ENCODE measurements around the gene MED12.
A peak's percentile ranks its signal among the peaks of the same experiment; 100 is the strongest.

Gene MED12

DNA sequence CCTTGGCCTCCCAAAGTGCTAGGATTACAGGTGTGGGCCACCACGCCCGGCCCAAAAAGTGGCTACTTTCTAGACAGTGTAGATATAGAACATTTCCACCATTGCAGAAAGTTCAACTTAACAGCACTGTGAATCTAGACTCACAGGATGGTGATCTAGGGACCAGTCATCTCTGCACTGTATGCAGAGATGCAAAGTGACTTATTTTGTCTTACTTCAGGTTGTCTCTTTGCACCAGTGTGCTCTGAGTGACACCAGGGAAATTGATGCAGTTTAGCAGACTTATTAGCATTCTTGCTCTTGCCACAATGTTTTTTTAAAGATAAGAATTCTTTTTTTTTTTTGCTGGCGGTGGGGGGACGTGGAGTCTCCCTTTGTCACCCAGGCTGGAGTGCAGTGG lies 35.6 kb upstream of the MED12 start:
- Histone ChIP-seq H3K27me3 (ENCODE audit: insufficient read depth, poor library complexity, severe bottlenecking) (no peaks in the 10 kb centered on the region), H3K4me1 (ENCODE audit: insufficient read depth, poor library complexity, severe bottlenecking) (peaks cover 7% of the 10 kb centered on the region), H3K36me3 (ENCODE audit: low read depth) (no peaks in the 10 kb centered on the region), H3K27ac (ENCODE audit: poor library complexity, severe bottlenecking) (no peak overlapping the region), H3K4me3 (ENCODE audit: severe bottlenecking) (no peak overlapping the region), H3K9me3 (ENCODE audit: severe bottlenecking) (no peaks in the 10 kb centered on the region)
- DNase-seq (ENCODE audit: low spot score) (no peak), ATAC-seq (ENCODE audit: low read depth) (no peak)
- TF ChIP-seq, protein P1, sequence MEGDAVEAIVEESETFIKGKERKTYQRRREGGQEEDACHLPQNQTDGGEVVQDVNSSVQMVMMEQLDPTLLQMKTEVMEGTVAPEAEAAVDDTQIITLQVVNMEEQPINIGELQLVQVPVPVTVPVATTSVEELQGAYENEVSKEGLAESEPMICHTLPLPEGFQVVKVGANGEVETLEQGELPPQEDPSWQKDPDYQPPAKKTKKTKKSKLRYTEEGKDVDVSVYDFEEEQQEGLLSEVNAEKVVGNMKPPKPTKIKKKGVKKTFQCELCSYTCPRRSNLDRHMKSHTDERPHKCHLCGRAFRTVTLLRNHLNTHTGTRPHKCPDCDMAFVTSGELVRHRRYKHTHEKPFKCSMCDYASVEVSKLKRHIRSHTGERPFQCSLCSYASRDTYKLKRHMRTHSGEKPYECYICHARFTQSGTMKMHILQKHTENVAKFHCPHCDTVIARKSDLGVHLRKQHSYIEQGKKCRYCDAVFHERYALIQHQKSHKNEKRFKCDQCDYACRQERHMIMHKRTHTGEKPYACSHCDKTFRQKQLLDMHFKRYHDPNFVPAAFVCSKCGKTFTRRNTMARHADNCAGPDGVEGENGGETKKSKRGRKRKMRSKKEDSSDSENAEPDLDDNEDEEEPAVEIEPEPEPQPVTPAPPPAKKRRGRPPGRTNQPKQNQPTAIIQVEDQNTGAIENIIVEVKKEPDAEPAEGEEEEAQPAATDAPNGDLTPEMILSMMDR (IDR thresholded peaks at IDR 0.05; ENCODE audit: poor library complexity, severe bottlenecking), result no peak

DNA sequence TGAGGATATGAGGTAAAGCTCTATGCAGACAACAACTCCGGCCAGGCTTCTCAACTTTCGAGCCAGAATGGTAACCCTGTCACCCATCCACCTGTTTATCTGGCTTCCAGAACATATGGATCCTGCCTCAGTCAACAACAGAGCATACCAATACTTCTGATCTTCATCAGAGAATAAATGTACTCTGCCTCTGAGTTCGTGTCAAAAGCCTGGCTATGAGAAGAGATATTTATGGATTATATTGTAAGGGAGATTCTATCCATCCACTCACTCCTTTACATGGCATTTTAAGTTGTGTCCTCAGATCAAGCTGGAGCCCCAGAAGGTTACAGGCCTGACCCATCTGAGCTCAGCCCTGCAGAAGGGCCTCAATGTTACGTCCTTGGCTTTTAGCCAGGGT lies 32.5 kb upstream of the MED12 start:
- DNase-seq (ENCODE audit: low spot score) (no peak), ATAC-seq (ENCODE audit: low read depth) (no peak)
- Histone ChIP-seq H3K4me3 (ENCODE audit: severe bottlenecking) (no peak overlapping the region), H3K36me3 (ENCODE audit: low read depth) (no peaks in the 10 kb centered on the region), H3K27me3 (ENCODE audit: insufficient read depth, poor library complexity, severe bottlenecking) (no peaks in the 10 kb centered on the region), H3K4me1 (ENCODE audit: insufficient read depth, poor library complexity, severe bottlenecking) (peaks cover 7% of the 10 kb centered on the region), H3K27ac (ENCODE audit: poor library complexity, severe bottlenecking) (no peak overlapping the region), H3K9me3 (ENCODE audit: severe bottlenecking) (no peaks in the 10 kb centered on the region)
- TF ChIP-seq, protein P1 (IDR thresholded peaks at IDR 0.05; ENCODE audit: poor library complexity, severe bottlenecking), result no peak

DNA sequence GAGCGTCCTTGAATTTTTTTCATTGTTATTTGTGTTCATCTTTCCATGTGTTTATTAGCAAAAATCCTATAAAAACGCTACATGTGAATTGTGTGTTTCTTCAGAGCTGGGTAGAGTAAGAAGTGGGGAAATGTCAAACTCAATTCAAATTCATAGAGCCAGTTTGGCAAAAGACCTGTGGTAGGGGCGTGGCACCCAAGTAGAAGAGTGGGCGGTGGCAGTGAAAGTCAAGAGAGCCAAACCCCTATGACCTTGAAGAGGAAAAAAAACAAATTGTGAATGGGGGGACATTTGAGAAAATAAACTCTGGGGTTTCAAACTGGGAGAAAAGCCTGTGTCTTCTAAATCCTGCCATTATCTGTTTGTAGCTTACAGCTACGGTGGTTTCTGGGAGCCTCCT lies 27.1 kb upstream of the MED12 start:
- H3K4me3 ChIP-seq (ENCODE audit: severe bottlenecking), result no peak overlapping the region
- no peaks in the 10 kb centered on the region for H3K27me3 ChIP-seq (ENCODE audit: insufficient read depth, poor library complexity, severe bottlenecking)
- DNase-seq (ENCODE audit: low spot score) (no peak), ATAC-seq (ENCODE audit: low read depth) (no peak)
- TF ChIP-seq, protein P1 (IDR thresholded peaks at IDR 0.05; ENCODE audit: poor library complexity, severe bottlenecking), result no peak
- no peak overlapping the region for H3K27ac ChIP-seq (ENCODE audit: poor library complexity, severe bottlenecking)
- H3K9me3 ChIP-seq (ENCODE audit: severe bottlenecking), result no peaks in the 10 kb centered on the region
- H3K36me3 ChIP-seq (ENCODE audit: low read depth), result no peaks in the 10 kb centered on the region
- H3K4me1 ChIP-seq (ENCODE audit: insufficient read depth, poor library complexity, severe bottlenecking), result no peaks in the 10 kb centered on the region

DNA sequence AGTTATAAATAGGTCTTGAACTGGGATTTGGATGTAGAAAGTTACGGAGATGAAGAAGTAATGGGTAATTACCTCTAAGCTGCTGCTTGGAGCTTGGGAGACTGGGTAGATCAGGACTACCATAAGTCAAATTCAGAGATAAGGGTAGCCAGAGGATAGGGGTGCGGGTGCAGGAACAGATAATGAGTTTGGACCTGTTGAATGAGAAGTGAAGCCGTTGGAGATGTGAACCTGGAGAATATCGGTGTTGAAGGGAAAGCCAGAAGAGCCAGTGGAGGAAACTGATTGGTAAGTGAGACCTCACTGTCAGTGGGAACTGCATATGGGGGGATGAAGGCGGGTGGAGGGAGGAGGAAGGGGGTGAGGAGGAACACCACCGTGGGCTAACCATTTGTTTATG lies 23.4 kb upstream of the MED12 start:
- Histone ChIP-seq H3K27me3 (ENCODE audit: insufficient read depth, poor library complexity, severe bottlenecking) (no peaks in the 10 kb centered on the region), H3K9me3 (ENCODE audit: severe bottlenecking) (no peaks in the 10 kb centered on the region), H3K4me1 (ENCODE audit: insufficient read depth, poor library complexity, severe bottlenecking) (no peaks in the 10 kb centered on the region), H3K36me3 (ENCODE audit: low read depth) (no peaks in the 10 kb centered on the region), H3K4me3 (ENCODE audit: severe bottlenecking) (peak overlapping the region; percentile 45), H3K27ac (ENCODE audit: poor library complexity, severe bottlenecking) (no peak overlapping the region)
- ATAC-seq (ENCODE audit: low read depth) (no peak), DNase-seq (ENCODE audit: low spot score) (no peak)
- TF ChIP-seq, protein P1 (IDR thresholded peaks at IDR 0.05; ENCODE audit: poor library complexity, severe bottlenecking), result no peak

DNA sequence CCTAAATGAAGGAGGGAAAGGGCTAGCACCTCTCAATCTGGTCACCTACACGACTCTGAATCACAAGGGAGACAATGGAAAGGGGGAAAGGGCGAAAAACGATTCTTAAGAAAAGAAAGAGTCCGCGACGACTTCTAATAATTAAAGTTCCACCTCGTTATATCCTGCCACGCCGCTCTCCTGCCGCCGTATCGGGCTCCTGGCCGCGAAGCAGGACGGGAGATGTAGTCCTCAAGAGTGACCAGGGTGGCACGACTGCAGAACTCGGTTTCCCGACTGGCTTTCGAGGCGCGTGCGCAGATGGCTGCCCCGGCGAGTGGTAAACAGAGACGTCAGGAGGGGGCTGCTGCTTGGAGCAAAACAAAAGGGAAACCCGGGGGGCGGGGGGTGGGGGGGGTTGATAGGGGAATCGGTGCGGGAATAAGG lies 22.8 kb upstream of the MED12 start, which contains the start of gene FOXO4:
Gene FOXO4, plus strand, starts transcription at position 297 of the 426 bp plus-strand sequence. CDS start 678 bp downstream, outside the sequence.
- H3K9me3 ChIP-seq (ENCODE audit: severe bottlenecking), result no peaks in the 10 kb centered on the region
- no peaks in the 10 kb centered on the region for H3K36me3 ChIP-seq (ENCODE audit: low read depth)
- peak; percentile 95 for ATAC-seq (ENCODE audit: low read depth)
- H3K27ac ChIP-seq (ENCODE audit: poor library complexity, severe bottlenecking), result no peak within 1 kb of the TSS
- no peaks in the 10 kb centered on the region for H3K27me3 ChIP-seq (ENCODE audit: insufficient read depth, poor library complexity, severe bottlenecking)
- TF ChIP-seq, protein P1 (IDR thresholded peaks at IDR 0.05; ENCODE audit: poor library complexity, severe bottlenecking), result no peak
- DNase-seq (ENCODE audit: low spot score), result peak; percentile 82
- peak within 1 kb of the TSS; percentile 45 for H3K4me3 ChIP-seq (ENCODE audit: severe bottlenecking)
- H3K4me1 ChIP-seq (ENCODE audit: insufficient read depth, poor library complexity, severe bottlenecking), result no peaks in the 10 kb centered on the region

Data from RWPE2 (cell line).